CD4-positive, alpha-beta T cell treated with Interleukin-1 beta for 1 hour (primary cell): ENCODE data around the gene TNFSF8.
A peak's percentile ranks its signal among the peaks of the same experiment; 100 is the strongest.

Source experiments
- DNase-seq, 2 donors: peaks; one replicate each; pipeline ENCODE4 v3.0.0-alpha.2; 2020 to 2022

The TNFSF8 gene

GRCh38 chr9:114935119-114935518, 4.7 kb upstream of the TNFSF8 start:
- no peak for DNase-seq

- no peak for DNase-seq
Observed at GRCh38 chr9:114932502-114932901, 2.1 kb upstream of the TNFSF8 start.

- no peak for DNase-seq
Observed at GRCh38 chr9:114931407-114931806, 1.0 kb upstream of the TNFSF8 start.

- DNase-seq = peak in 1 of 2 donors; percentile 58
Observed at GRCh38 chr9:114929201-114929600, 1.2 kb downstream of the TNFSF8 start.

- no peak for DNase-seq
Observed at GRCh38 chr9:114928671-114929070, 1.7 kb downstream of the TNFSF8 start.

- no peak for DNase-seq
Observed at GRCh38 chr9:114928136-114928535, 2.3 kb downstream of the TNFSF8 start.

- DNase-seq = no peak
Observed at GRCh38 chr9:114925672-114926071, 4.7 kb downstream of the TNFSF8 start.

GRCh38 chr9:114925039-114925438, 5.4 kb downstream of the TNFSF8 start:
- DNase-seq = no peak

GRCh38 chr9:114924327-114924726, 6.1 kb downstream of the TNFSF8 start:
- no peak for DNase-seq

- no peak for DNase-seq
Observed at GRCh38 chr9:114923918-114924317, 6.5 kb downstream of the TNFSF8 start.

GRCh38 chr9:114921171-114921570, 9.2 kb downstream of the TNFSF8 start:
- DNase-seq = no peak

- DNase-seq = no peak
Observed at GRCh38 chr9:114919611-114920010, 10.8 kb downstream of the TNFSF8 start.

- no peak for DNase-seq
Observed at GRCh38 chr9:114916481-114916880, 13.9 kb downstream of the TNFSF8 start.

- no peak for DNase-seq
Observed at GRCh38 chr9:114914139-114914538, 16.3 kb downstream of the TNFSF8 start.

- no peak for DNase-seq
Observed at GRCh38 chr9:114913656-114914055, 16.7 kb downstream of the TNFSF8 start.

GRCh38 chr9:114913217-114913616, 17.2 kb downstream of the TNFSF8 start:
- no peak for DNase-seq

GRCh38 chr9:114911167-114911821, 19.1 kb downstream of the TNFSF8 start:
- no peak for DNase-seq

- DNase-seq = no peak
Observed at GRCh38 chr9:114910541-114910940, 19.9 kb downstream of the TNFSF8 start.

- no peak for DNase-seq
Observed at GRCh38 chr9:114909661-114910060, 20.7 kb downstream of the TNFSF8 start.

GRCh38 chr9:114908805-114909448, 21.5 kb downstream of the TNFSF8 start:
- DNase-seq = no peak

- DNase-seq = peak in 1 of 2 donors; percentile 23
Observed at GRCh38 chr9:114908104-114908622, 22.2 kb downstream of the TNFSF8 start.

GRCh38 chr9:114906922-114907571, 23.3 kb downstream of the TNFSF8 start:
- DNase-seq = peak; percentile 31 to 45

- no peak for DNase-seq
Observed at GRCh38 chr9:114905170-114905940, 25.0 kb downstream of the TNFSF8 start.
